Neuronal stem cell (in vitro differentiated cells): ENCODE results near the gene COPS3.

ENCODE experiments used
- DNase-seq: peaks from one replicate; pipeline ENCODE4 v3.0.0-alpha.2; 2013; ENCODE audit warnings: low spot score
- H2AFZ ChIP-seq: one replicate; pipeline ENCODE4 v1.6.1; 2013; ENCODE audit warnings: mild to moderate bottlenecking, low read length, inconsistent platforms
- H2AK5ac ChIP-seq: 2 replicates; pipeline ENCODE4 v1.6.1; 2013; ENCODE audit warnings: low read depth, mild to moderate bottlenecking, inconsistent platforms, low read length, moderate library complexity, mixed read lengths
- H2BK120ac ChIP-seq: 2 replicates; pipeline ENCODE4 v1.6.1; 2013; ENCODE audit warnings: low read depth, mild to moderate bottlenecking, inconsistent platforms, low read length, moderate library complexity, mixed read lengths
- H2BK12ac ChIP-seq: one replicate; pipeline ENCODE4 v1.6.1; 2013; ENCODE audit warnings: low read length, inconsistent platforms
- H2BK15ac ChIP-seq: 2 replicates; pipeline ENCODE4 v1.6.1; 2013; ENCODE audit warnings: mild to moderate bottlenecking, low read length, inconsistent platforms, mixed read lengths
- H2BK5ac ChIP-seq: one replicate; pipeline ENCODE4 v1.6.1; 2013; ENCODE audit warnings: inconsistent platforms, mild to moderate bottlenecking, low read length, moderate library complexity
- H3K14ac ChIP-seq: one replicate; pipeline ENCODE4 v1.6.1; 2013; ENCODE audit warnings: low read length, inconsistent platforms
- H3K18ac ChIP-seq: 2 replicates; pipeline ENCODE4 v1.6.1; 2013; ENCODE audit warnings: low read length, inconsistent platforms
- H3K23ac ChIP-seq: 2 replicates; pipeline ENCODE4 v1.6.1; 2013; ENCODE audit warnings: low read depth, mild to moderate bottlenecking, mixed read lengths, low read length, inconsistent platforms; ENCODE audit not compliant: poor library complexity
- H3K27ac ChIP-seq: replicated peaks from 3 replicates; pipeline ENCODE4 v1.5.1; 2013; ENCODE audit warnings: low read length, inconsistent platforms
- H3K27me3 ChIP-seq, 3 experiments: 2 replicates each; pipeline ENCODE4 v1.6.1; 2013; ENCODE audit warnings: low read length in 3 of 3, mild to moderate bottlenecking in 2 of 3, inconsistent platforms in 1 of 3, low read depth in 1 of 3, mixed read lengths in 1 of 3, moderate library complexity in 1 of 3; ENCODE audit not compliant: control insufficient read depth in 3 of 3, insufficient read depth in 3 of 3
- H3K36me3 ChIP-seq, 2 donors: replicated peaks in 1 of 2; 2 replicates each; pipeline ENCODE4 v1.6.1; 2013; ENCODE audit warnings: low read length in 2 of 2; ENCODE audit not compliant: control insufficient read depth in 2 of 2, insufficient read depth in 2 of 2
- H3K4ac ChIP-seq: 2 replicates; pipeline ENCODE4 v1.6.1; 2013; ENCODE audit warnings: inconsistent platforms, mild to moderate bottlenecking, low read length, moderate library complexity
- H3K4me1 ChIP-seq, 2 donors: 1 replicate in 1 of 2; 2 replicates in 1 of 2; pipeline ENCODE4 v1.6.1; 2013; ENCODE audit warnings: low read length in 2 of 2, low read depth in 1 of 2; ENCODE audit not compliant: control insufficient read depth in 2 of 2, insufficient read depth in 1 of 2
- H3K4me2 ChIP-seq: one replicate; pipeline ENCODE4 v1.6.1; 2013; ENCODE audit warnings: mild to moderate bottlenecking, low read length, inconsistent platforms; ENCODE audit not compliant: insufficient read depth, poor library complexity, severe bottlenecking
- H3K4me3 ChIP-seq, 2 donors: 2 replicates each; pipeline ENCODE4 v1.5.1; 2013; ENCODE audit warnings: low read length in 2 of 2, mild to moderate bottlenecking in 2 of 2, inconsistent platforms in 1 of 2, moderate library complexity in 1 of 2
- H3K79me1 ChIP-seq: one replicate; pipeline ENCODE4 v1.6.1; 2013; ENCODE audit warnings: low read depth, mild to moderate bottlenecking, inconsistent platforms, low read length, moderate library complexity
- H3K9ac ChIP-seq: one replicate; pipeline ENCODE4 v1.6.1; 2013; ENCODE audit warnings: mild to moderate bottlenecking, low read depth, low read length, inconsistent platforms; ENCODE audit not compliant: poor library complexity
- H3K9me3 ChIP-seq, 2 donors: replicated peaks in 1 of 2; 2 replicates each; pipeline versions ENCODE3 to v1.6.1; 2013; ENCODE audit warnings: low read length in 2 of 2, mild to moderate bottlenecking in 2 of 2, inconsistent platforms in 1 of 2, low read depth in 1 of 2, mixed read lengths in 1 of 2, moderate library complexity in 1 of 2; ENCODE audit not compliant: control insufficient read depth in 2 of 2, insufficient read depth in 1 of 2
- H4K8ac ChIP-seq: one replicate; pipeline ENCODE4 v1.6.1; 2013; ENCODE audit warnings: low read depth, mild to moderate bottlenecking, inconsistent platforms, low read length, moderate library complexity
- H4K91ac ChIP-seq: one replicate; pipeline ENCODE4 v1.6.1; 2013; ENCODE audit warnings: low read length, low read depth, mild to moderate bottlenecking, inconsistent platforms; ENCODE audit not compliant: poor library complexity
- WGBS, 2 donors: extraction: QIAGEN DNeasy Blood & Tissue Kit; methylation state at CpG; one replicate each; pipeline ENCODE4 v1.1.7; 2013; ENCODE audit warnings: missing lambda C conversion rate in 2 of 2, mixed read lengths in 1 of 2; ENCODE audit not compliant: insufficient read length in 2 of 2, insufficient replicate concordance in 1 of 2; ENCODE audit errors: extremely low coverage in 2 of 2; 5-methylcytosine and 5-hydroxymethylcytosine counted together

Gene COPS3

DNA sequence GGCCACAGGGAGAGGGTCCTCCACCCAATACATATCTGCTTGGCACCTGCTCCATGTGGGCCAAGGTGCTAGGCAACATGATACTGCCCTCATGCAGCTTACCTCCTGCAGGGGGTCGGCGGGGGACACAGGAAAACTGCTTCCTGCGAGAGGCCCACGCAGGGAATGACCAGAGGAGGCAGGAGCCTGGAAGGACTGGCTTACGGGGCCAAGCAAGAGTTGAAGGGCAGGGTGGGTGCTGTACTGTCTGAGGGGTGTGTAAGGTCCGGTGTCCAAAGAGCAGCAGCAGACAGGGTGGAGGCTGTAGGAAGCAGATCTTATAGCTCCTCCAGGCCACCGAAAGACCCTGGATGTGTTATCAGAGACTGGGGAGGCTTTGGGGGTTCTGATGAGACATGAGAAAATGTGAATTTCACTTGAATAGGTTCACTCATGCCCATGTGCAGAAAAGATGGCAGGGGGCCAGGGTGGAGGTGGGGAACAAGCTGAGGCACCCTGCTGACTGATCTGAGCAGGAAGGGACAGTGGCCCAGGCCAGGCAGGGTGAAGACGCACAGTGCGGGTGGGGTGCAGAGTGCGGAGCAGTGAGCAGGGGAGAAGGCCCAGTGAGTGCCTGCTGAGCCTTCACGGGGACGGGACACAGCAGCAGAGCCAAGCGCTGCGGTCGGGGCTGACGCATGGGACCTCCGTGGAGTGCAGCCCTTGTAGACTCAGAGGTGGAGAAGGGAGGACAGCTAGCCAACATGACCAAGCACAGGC is 52.3 kb downstream of the COPS3 start:
- H3K79me1 ChIP-seq, result peaks cover 13% of the 10 kb centered on the region
- H3K27me3 ChIP-seq, result no peaks in the 10 kb centered on the region
- no peak overlapping the region for H2BK15ac ChIP-seq
- H4K8ac ChIP-seq, result no peak overlapping the region
- H3K14ac ChIP-seq, result peak overlapping the region; percentile 26
- no peak overlapping the region for H2BK12ac ChIP-seq
- no peak overlapping the region for H2BK120ac ChIP-seq
- H3K36me3 ChIP-seq, result peaks cover 58 to 90% of the 10 kb centered on the region in 2 donors
- no peaks in the 10 kb centered on the region for H3K4me1 ChIP-seq
- no peaks in the 10 kb centered on the region for H3K9me3 ChIP-seq
- H3K18ac ChIP-seq, result no peak overlapping the region
- no peak overlapping the region for H3K4me2 ChIP-seq
- H4K91ac ChIP-seq, result no peak overlapping the region
- no peak overlapping the region for H3K9ac ChIP-seq
- H3K27ac ChIP-seq, result no peak overlapping the region
- no peak overlapping the region for H3K23ac ChIP-seq
- H3K4me3 ChIP-seq, result no peak overlapping the region
- peak overlapping the region; percentile 77 for H2BK5ac ChIP-seq
- DNase-seq, result no peak
- no peak overlapping the region for H3K4ac ChIP-seq
- H2AFZ ChIP-seq, result no peak overlapping the region
- no peak overlapping the region for H2AK5ac ChIP-seq
- WGBS, 2 donors, result no CpG with 5 or more reads among the region's 17 CpGs

DNA sequence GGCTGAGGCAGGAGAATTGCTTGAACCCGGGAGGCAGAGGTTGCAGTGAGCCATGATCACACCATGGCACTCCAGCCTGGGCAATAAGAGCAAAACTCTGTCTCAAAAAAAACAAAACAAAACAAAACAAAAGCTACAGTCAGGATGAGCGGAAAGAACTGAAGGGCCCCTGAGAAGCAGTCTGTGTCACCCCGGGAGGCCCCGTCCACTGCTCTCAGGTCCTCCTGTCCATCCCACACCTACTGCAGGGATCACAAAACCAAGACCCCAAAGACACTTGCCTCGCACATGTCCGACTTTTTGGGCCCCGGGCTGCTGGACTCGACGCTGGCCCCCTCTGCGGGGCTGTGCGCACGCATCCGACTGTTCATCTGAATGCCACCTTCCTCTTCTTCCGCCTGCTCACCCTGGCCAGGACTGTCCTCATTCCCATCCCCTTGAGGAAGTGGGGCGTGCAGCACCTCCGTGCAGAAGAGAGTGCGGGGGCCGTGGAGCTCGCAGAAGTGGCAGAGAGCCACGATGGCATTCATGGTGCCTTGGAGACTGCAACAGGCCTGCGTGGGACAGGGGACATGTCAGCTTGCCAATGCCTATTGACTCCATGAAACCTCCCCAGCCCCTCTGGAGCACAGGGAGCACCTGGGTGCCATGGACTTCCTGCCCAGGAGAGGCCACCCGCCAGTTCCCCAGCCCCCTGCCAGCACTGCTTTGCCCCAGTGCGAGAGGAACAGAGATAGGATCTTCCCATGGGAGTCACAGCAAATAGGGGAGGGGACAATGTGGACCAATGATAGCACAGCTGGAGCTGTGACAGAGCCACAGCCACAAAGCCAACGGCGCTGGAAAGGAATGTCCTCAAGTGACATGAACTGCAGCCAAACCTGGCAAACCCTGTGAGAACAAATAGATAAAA is 53.2 kb downstream of the COPS3 start:
- Histone ChIP-seq H3K9me3 (no peaks in the 10 kb centered on the region), H3K79me1 (peaks cover 13% of the 10 kb centered on the region), H3K36me3 (peaks cover 63 to 99% of the 10 kb centered on the region in 2 donors), H3K23ac (peak overlapping the region; percentile 10), H3K4me2 (no peak overlapping the region), H2AFZ (no peak overlapping the region), H3K27ac (no peak overlapping the region), H4K91ac (no peak overlapping the region), H3K4ac (no peak overlapping the region), H4K8ac (no peak overlapping the region), H3K27me3 (no peaks in the 10 kb centered on the region), H3K14ac (no peak overlapping the region), H2AK5ac (no peak overlapping the region), H3K9ac (no peak overlapping the region), H3K4me3 (no peak overlapping the region), H3K18ac (no peak overlapping the region), H3K4me1 (no peaks in the 10 kb centered on the region), H2BK120ac (no peak overlapping the region), H2BK5ac (no peak overlapping the region), H2BK12ac (no peak overlapping the region), H2BK15ac (no peak overlapping the region)
- no peak for DNase-seq
- WGBS, 2 donors, result no CpG with 5 or more reads among the region's 25 CpGs

DNA sequence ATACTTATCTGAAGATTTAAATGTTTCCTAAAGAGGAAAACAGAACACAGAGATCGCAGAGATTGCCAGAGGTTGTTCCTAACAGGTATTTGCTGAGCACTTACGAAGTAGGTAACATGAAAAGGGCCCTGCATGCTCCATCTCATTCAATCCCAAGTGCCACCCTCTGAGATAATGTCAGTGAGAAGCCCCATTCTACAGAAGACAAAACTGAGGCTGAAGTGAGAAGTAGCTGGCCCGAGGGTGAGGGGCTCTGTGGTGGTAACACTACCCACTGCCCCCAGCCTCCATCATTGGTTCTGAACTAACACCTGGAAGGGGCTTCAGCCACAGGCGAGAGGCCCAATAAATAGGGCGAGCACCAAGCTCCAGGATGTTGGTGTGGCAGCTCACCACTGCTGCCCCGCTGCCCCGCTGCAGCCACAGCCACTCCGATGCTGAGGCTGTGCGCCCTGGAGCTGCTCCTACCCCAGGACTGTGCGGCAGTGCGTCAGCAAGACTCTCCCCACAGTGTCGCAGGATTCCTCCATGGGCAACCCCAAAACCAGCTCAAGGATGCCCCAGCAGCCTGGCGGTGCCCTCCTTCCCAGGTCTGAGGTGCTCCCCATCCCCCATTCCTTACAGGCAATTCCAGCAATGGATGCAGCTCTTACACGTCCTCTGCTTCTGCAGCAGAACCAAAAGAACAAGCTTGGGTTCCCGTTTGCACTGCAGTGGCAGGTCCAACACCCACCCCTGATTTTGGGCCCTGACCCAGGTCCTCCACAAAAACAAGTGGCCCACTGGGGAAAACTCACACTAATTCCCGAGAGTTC is 54.4 kb downstream of the COPS3 start:
- Histone ChIP-seq H3K9ac (no peak overlapping the region), H2AK5ac (no peak overlapping the region), H3K4me2 (no peak overlapping the region), H3K4me1 (no peaks in the 10 kb centered on the region), H4K8ac (no peak overlapping the region), H2BK120ac (no peak overlapping the region), H3K4me3 (peak overlapping the region in 1 of 2 donors; percentile 59), H3K14ac (no peak overlapping the region), H2BK12ac (no peak overlapping the region), H2BK5ac (no peak overlapping the region), H2BK15ac (no peak overlapping the region), H3K9me3 (no peaks in the 10 kb centered on the region), H3K18ac (no peak overlapping the region), H3K27ac (no peak overlapping the region), H3K36me3 (peaks cover 60 to 98% of the 10 kb centered on the region in 2 donors), H3K23ac (peak overlapping the region; percentile 4), H2AFZ (no peak overlapping the region), H3K27me3 (no peaks in the 10 kb centered on the region), H4K91ac (no peak overlapping the region), H3K4ac (no peak overlapping the region), H3K79me1 (peaks cover 5% of the 10 kb centered on the region)
- no peak for DNase-seq
- WGBS, 2 donors, result no CpG with 5 or more reads among the region's 16 CpGs
